NCI-H524 (cell line): ENCODE data around the gene EFCAB5.
"Not testable (repeated sequence)": the region's sequence is repeated elsewhere in the genome, so short reads cannot be mapped to it uniquely, and the experiment has no call there.

Experiments used
- DNase-seq, 2 experiments: peaks; one replicate each; lab custom pipeline; 2025; lab: John Stamatoyannopoulos, UW

EFCAB5 gene

GRCh38 chr17:29935909-29936308, 5.5 kb upstream of the EFCAB5 start:
- DNase-seq = not testable (repeated sequence)

DNA sequence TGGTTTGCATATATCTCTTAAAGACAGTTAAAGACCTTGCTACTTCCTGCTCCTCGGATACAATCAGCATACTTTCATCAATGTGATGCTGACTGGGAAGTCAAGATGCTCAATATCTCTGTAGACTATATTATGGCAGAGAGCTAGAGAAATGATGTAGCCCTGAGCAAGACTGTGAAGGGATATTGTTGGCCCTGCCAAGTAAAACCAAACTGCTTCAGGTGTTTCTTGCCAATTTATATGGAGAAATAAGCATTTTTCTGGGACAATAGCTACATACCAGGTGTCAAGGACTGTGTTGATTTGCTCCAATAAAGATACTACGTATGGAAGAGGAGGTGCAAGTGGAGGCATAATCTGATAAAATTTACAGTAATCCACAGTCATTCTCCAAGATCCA, 4.7 kb upstream of the EFCAB5 start:
- DNase-seq = no peak

- no peak for DNase-seq
Measured at GRCh38 chr17:29945281-29945680, 3.8 kb downstream of the EFCAB5 start.

DNA sequence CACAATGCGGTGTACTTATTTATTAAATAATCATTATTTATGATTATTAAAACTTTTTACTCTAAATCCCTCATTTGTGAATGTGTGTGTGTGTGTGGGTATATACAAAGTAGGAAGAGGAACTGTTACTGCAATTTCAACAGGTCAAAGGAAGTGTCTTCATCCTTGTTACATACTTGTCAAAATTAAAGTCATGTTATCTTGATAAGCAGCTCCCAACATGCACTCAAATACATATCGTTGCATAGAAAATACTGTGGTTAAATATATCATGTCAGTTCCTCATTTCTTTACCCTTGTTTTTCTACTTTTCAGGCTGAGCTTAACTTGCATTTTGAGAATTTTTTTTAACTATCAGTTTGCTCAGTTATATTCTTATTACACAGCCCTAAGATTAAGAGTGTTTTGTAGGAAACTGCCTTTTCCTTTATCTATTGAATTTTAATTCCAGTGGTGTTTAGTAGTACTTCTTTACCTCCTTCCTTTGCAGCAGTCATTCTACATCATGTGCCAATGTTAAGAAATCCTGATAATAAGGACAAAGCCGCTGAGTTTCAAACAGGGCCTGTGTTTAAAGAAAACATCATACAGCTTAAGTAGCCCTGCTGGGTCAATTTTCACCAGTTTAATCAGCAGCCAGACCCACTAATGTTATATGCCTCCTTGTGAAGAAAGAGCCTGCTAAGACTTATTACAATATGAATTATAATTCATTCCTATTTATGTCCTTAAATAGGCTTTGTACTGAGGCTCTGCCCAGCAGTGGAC, 7.2 kb downstream of the EFCAB5 start:
- DNase-seq = peak in 1 of 2 experiments; percentile 47

DNA sequence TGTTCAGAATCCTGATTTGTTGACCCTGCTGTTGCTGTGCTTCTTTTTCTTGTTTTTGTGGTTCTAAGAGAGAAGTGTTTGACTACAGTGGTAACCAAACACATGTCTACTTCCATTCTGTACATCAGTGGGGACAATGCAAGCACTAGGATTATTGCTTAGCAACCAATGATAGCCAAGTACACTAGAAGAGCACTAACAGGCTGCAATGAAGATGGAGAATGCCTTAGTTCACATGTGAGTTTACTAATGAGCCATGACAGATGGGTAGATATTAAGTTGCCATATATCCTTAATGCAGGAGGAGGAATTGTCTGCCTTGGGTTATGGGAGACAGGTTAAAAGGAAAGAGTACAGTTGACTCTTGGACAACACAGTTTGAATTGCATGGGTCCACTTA, 8.3 kb downstream of the EFCAB5 start:
- peak; percentile 98 to 100 for DNase-seq

GRCh38 chr17:29954405-29954804, 13.0 kb downstream of the EFCAB5 start:
- no peak for DNase-seq

GRCh38 chr17:29956225-29956624, 14.8 kb downstream of the EFCAB5 start:
- no peak for DNase-seq

GRCh38 chr17:29957488-29957887, 16.1 kb downstream of the EFCAB5 start:
- DNase-seq = not testable (repeated sequence)

DNA sequence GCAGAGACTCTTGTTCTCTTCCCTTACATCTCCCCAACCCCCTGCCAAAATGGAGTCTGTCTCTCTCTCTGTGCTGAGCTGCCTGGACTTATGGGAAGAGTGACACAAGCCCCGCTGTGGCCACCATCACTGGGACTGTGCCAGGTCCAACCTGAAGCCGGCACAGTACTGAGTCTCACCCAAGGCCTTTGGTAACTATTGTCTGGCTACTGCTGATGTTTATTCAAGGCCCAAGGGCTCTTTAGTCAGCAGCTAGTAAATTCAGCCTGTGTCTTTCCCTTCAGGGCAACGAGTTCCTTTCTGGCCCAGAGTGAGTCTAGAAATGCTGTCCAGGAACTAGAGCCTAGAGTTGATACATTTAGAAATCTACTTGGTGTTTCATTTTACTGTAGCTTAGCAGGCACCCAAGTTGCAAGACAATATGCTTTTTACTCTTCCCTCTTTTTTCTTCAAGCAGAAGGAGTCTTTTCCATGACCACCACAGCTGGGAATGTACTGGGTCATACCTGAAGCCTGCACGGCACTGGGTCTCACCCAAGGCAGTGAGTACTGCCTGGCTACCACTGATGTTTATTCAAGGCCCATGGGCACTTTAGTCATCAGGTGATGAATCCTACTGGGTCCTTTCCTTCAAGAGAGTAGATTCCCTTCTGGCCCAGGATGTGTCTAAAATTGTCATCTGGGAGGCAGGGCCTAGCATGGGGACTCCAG, 17.7 kb downstream of the EFCAB5 start:
- DNase-seq = no peak

- DNase-seq = no peak
Measured at GRCh38 chr17:29959658-29960337, 18.4 kb downstream of the EFCAB5 start.

- DNase-seq = no peak
Measured at GRCh38 chr17:29962656-29963055, 21.2 kb downstream of the EFCAB5 start.

GRCh38 chr17:29968271-29968670, 26.8 kb downstream of the EFCAB5 start:
- DNase-seq = no peak

GRCh38 chr17:29972277-29972676, 30.8 kb downstream of the EFCAB5 start:
- no peak for DNase-seq

DNA sequence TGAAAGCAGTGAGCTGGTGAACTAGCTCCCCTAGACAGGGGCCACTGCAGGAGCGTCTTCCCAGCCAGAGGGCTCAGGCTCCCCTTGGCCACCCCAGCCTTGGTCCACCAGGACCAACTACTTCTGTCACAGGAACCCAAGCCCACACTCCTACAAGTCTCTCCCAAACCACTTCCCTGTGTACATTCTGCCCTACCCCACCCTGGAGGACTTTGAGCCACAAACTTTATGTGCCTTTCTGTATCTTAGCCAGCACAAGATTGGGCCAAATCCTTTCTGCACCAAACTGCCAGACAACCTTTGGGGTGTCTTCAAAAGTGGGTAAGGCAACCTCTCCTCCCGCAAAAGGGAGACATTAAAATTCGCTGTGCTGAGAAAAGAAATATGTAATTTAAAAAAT, 31.6 kb downstream of the EFCAB5 start:
- DNase-seq = no peak

DNA sequence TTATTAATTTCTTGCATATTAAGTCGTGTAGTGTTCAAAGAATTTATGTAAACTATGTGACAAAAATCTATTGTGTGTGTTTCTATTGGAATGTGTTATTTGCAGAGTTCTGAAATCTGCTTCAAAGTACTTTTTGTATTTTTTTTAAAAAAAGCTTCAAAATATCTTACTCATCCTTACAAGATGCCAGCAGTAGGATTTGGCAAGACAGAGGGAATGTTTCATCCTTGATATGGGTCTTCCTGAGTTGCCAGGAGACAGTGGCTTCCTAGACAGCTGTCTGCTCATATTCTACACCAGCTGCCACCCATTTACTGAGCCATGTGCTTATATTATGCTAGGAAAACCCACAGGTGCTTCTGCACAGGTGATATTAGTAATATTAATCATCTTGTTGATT, 36.4 kb downstream of the EFCAB5 start:
- peak; percentile 37 to 87 for DNase-seq

GRCh38 chr17:29980261-29980660, 38.8 kb downstream of the EFCAB5 start:
- DNase-seq = no peak

GRCh38 chr17:29982991-29983653, 41.7 kb downstream of the EFCAB5 start:
- DNase-seq = no peak

DNA sequence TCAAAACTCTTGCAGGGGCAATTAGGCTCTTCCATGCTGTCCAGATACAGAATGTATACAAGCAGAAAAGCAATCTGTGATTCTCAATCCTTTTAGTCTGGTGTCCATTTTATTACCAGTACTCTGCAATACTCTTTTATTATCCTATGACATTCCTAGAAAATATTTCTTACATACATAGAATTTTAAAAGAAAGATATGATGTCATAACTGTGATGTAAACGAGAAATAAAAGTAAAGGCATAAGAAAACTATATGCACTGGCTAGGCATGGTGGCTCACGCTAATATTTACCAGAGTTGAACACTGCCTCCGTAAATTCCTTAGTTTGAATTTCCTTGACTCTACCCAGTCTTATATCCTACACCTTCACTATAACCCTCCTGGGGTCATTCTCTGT, 55.0 kb downstream of the EFCAB5 start:
- no peak for DNase-seq

DNA sequence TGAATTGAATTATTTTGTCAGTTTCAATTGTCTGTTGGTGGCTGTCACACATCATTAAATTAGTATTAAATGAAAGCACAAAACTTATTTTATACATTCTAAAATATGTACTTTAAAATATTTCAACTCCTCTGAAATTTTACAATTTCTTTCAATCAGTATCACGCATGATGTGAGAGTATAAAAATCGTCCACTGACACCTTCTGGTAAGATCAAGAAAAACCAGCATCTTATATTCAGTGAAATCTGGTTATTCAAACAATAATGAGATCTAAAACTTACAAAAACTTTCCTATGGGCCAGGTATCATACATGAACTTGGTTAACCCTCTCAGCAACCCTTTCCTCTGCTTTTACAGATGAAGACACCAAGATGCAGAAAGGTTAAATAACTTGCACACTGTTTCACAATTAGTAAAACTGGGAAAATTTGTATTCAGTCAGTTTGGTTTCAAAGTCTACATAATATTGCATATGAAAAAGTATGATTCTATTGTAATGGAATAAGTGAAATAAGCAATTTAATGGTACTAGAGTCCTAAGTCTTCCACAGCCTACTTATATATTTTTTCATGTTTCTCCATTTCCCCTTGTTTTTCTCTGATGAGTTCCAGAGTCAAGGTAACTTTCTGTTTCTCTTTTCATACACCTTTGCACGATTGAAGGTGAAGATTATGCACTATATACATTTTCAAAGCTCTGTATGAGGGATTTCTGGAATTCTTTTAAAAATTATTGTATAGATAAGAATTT, 58.7 kb downstream of the EFCAB5 start:
- peak in 1 of 2 experiments; percentile 19 for DNase-seq

DNA sequence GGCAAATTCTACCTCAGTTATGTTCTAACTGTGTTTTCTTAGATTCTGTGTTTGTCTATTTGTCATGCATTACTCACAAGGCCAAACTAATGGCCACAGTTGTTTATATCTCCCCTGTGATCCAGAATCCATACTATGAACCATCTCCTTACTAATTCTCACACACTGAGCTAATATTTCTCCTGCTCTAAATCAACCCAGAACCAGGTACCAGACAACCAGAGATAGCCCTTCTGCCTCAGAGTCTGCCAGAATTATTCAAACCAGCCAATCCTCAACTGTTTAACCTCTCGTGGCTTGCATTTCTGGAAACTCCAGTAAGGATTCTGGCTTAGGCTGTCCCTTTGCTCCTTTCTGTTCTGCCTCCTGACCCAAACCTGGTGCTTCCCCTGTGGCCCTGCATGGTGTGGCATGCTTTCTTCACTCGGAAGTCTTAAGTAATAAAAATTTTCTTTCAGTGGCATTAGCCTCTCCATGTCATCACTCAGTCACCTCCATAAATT, 59.4 kb downstream of the EFCAB5 start:
- no peak for DNase-seq

GRCh38 chr17:30002088-30002487, 60.7 kb downstream of the EFCAB5 start:
- no peak for DNase-seq
